ENCODE measurements around the gene CST9.

DNA sequence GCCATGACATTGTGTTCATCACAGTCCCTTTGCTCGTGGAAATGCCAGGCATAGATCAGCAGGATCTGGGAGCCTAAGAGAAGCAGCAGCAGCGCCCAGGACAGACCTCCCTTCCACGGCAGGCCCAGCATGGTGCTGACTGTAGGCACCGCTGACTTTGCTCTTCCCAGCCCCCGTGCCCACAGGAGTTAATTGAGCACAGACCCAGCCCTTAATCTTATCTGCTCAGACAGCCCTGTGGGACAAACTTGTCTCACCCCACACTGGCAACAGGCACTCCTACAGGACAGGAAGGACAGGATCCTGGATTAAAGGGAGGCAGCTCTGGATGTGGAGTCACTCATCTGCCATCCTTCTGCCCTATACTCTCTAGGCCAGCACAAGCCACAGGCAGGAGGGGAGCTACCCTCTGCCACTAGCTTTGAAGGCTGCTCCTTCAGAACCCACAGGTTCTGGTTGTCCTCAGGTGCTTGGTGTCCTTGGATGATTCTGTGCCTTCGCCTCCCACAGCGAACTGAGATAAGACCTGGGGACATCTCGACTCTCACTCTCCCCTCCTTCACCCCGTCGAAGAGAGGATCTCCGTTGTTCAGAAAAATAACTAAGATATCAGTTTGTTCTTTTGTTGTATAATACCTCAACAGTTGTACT is 37.3 kb downstream of the CST9 start, which contains the start of gene CST9L:
- TF ChIP-seq CBX5 (IDR thresholded peaks at IDR 0.05; ENCODE audit: low read depth, low read length) (no peak), EZH2 (IDR thresholded peaks at IDR 0.05; ENCODE audit: low read depth, low read length, severe bottlenecking) (no peak)
- TF ChIP-seq, protein P1, sequence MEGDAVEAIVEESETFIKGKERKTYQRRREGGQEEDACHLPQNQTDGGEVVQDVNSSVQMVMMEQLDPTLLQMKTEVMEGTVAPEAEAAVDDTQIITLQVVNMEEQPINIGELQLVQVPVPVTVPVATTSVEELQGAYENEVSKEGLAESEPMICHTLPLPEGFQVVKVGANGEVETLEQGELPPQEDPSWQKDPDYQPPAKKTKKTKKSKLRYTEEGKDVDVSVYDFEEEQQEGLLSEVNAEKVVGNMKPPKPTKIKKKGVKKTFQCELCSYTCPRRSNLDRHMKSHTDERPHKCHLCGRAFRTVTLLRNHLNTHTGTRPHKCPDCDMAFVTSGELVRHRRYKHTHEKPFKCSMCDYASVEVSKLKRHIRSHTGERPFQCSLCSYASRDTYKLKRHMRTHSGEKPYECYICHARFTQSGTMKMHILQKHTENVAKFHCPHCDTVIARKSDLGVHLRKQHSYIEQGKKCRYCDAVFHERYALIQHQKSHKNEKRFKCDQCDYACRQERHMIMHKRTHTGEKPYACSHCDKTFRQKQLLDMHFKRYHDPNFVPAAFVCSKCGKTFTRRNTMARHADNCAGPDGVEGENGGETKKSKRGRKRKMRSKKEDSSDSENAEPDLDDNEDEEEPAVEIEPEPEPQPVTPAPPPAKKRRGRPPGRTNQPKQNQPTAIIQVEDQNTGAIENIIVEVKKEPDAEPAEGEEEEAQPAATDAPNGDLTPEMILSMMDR (IDR thresholded peaks at IDR 0.05; ENCODE audit: control extremely low read depth in 1 of 3, insufficient read depth in 1 of 3, low read depth in 1 of 3, low read length in 3 of 3), result no peak
